GM23338 (cell line): ENCODE data around the gene PRKAG1. TPM values are rescaled to one million over a fixed set of nuclear protein-coding genes. Genes with fewer than 3 reads are reported as not detected.

Source experiments
- ATAC-seq: fragments of 200-7000 bp; cut with Tn5 transposase; 3 replicates; pipeline ENCODE4 v1.9.1; 2020
- DNase-seq: peaks from one replicate; pipeline ENCODE4 v3.0.0-alpha.2; 2015; ENCODE audit warnings: low spot score
- H2AFZ ChIP-seq: fragments of 200-600 bp; sonication (generic); 2 replicates; pipeline ENCODE4 v1.8.0; 2016; ENCODE audit warnings: antibody characterized with exemption, mild to moderate bottlenecking, moderate library complexity
- H3F3A ChIP-seq: fragments of 200-600 bp; sonication (generic); replicated peaks from 2 replicates; pipeline ENCODE4 v1.8.0; 2017; ENCODE audit warnings: antibody characterized with exemption, mixed run types, low read depth
- H3K27ac ChIP-seq: fragments of 200-600 bp; sonication (generic); 2 replicates; pipeline ENCODE4 v1.6.1; 2016; ENCODE audit warnings: low read depth
- H3K27me3 ChIP-seq: fragments of 200-600 bp; sonication (generic); 2 replicates; pipeline ENCODE4 v1.8.0; 2016; ENCODE audit warnings: mild to moderate bottlenecking, mixed run types, moderate library complexity; ENCODE audit not compliant: insufficient read depth
- H3K36me3 ChIP-seq: fragments of 200-600 bp; sonication (generic); 2 replicates; pipeline ENCODE4 v1.8.0; 2016; ENCODE audit warnings: mild to moderate bottlenecking; ENCODE audit not compliant: insufficient read depth
- H3K4me1 ChIP-seq: fragments of 200-600 bp; sonication (generic); 2 replicates; pipeline ENCODE4 v1.8.0; 2016; ENCODE audit warnings: mild to moderate bottlenecking, moderate library complexity; ENCODE audit not compliant: insufficient read depth
- H3K4me2 ChIP-seq: fragments of 200-600 bp; sonication (generic); 2 replicates; pipeline ENCODE4 v1.7.1; 2017; ENCODE audit warnings: mixed run types
- H3K4me3 ChIP-seq: fragments of 200-600 bp; sonication (generic); 2 replicates; pipeline ENCODE4 v1.6.1; 2016; ENCODE audit warnings: mixed run types
- H3K79me2 ChIP-seq: fragments of 200-600 bp; sonication (generic); replicated peaks from 2 replicates; pipeline ENCODE4 v1.8.0; 2017; ENCODE audit warnings: mild to moderate bottlenecking; ENCODE audit not compliant: insufficient read depth
- H3K9me2 ChIP-seq: fragments of 200-600 bp; sonication (generic); 2 replicates; pipeline ENCODE4 v1.8.0; 2017; ENCODE audit not compliant: insufficient read depth
- H4K20me1 ChIP-seq: fragments of 200-600 bp; sonication (generic); replicated peaks from 2 replicates; pipeline ENCODE4 v1.8.0; 2017; ENCODE audit warnings: mild to moderate bottlenecking; ENCODE audit not compliant: insufficient read depth
- H3K27ac Mint-ChIP-seq: 2 replicates; pipeline ENCODE4 v1.8.0; 2020; ENCODE audit warnings: inconsistent platforms, mild to moderate bottlenecking, moderate library complexity, mixed read lengths
- H3K27me3 Mint-ChIP-seq: 3 replicates; pipeline ENCODE4 v1.8.0; 2022; ENCODE audit warnings: low read depth, mild to moderate bottlenecking, moderate library complexity, mixed read lengths, inconsistent platforms; ENCODE audit not compliant: insufficient read depth, poor library complexity
- H3K36me3 Mint-ChIP-seq: 3 replicates; pipeline ENCODE4 v1.8.0; 2021; ENCODE audit warnings: low read depth, mild to moderate bottlenecking, inconsistent platforms, moderate library complexity, mixed read lengths
- H3K4me1 Mint-ChIP-seq: 3 replicates; pipeline ENCODE4 v1.8.0; 2020; ENCODE audit warnings: mild to moderate bottlenecking, inconsistent platforms, mixed read lengths
- H3K4me3 Mint-ChIP-seq: 3 replicates; pipeline ENCODE4 v1.8.0; 2021; ENCODE audit warnings: moderate library complexity, mild to moderate bottlenecking, inconsistent platforms, mixed read lengths
- H3K9me3 Mint-ChIP-seq: 3 replicates; pipeline ENCODE4 v1.8.0; 2020; ENCODE audit warnings: moderate library complexity, mild to moderate bottlenecking, inconsistent platforms, mixed read lengths
- CTCF ChIP-seq, 2 experiments: fragments of 200-600 bp in 1 of 2; sonication (generic) in 1 of 2; conservative IDR thresholded peaks; 2 replicates each; pipeline versions ENCODE4 v1.5.1 to v1.6.1; 2016 to 2017; ENCODE audit warnings: antibody characterized with exemption in 2 of 2, low read depth in 2 of 2, mild to moderate bottlenecking in 2 of 2, moderate library complexity in 1 of 2
- EZH2 ChIP-seq: fragments of 200-600 bp; sonication (generic); IDR thresholded peaks from one replicate; pipeline ENCODE4 v1.8.0; 2017; ENCODE audit warnings: antibody characterized with exemption, mild to moderate bottlenecking, low read depth; ENCODE audit not compliant: unreplicated experiment
- EZH2phosphoT487 ChIP-seq: fragments of 200-600 bp; sonication (generic); IDR thresholded peaks from one replicate; pipeline ENCODE4 v1.8.1; 2018; ENCODE audit warnings: antibody characterized with exemption; ENCODE audit not compliant: unreplicated experiment
- POLR2AphosphoS5 ChIP-seq: IDR thresholded peaks from 2 replicates; pipeline ENCODE4 v1.6.1; 2016; ENCODE audit warnings: antibody characterized with exemption, low read depth
- polyA plus RNA-seq: library from polyadenylated mRNA; unstranded; fragments of >200 nt; fragmentation: Nextera tagmentation; extraction: Ambion mirVana; gene quantifications from 2 replicates; pipeline ENCODE4 v1.2.1, GENCODE V29; 2016
- total RNA-seq: library from RNA; depleted of rRNA; stranded (reverse); fragments of >200 nt; shearing (Covaris generic); gene quantifications from 2 replicates; pipeline ENCODE4 v1.2.3, GENCODE V29; 2014

The PRKAG1 gene
- total and polyA plus RNA-seq, 2 experiments from 2014 or later = 19.9 to 35.4 TPM

DNA sequence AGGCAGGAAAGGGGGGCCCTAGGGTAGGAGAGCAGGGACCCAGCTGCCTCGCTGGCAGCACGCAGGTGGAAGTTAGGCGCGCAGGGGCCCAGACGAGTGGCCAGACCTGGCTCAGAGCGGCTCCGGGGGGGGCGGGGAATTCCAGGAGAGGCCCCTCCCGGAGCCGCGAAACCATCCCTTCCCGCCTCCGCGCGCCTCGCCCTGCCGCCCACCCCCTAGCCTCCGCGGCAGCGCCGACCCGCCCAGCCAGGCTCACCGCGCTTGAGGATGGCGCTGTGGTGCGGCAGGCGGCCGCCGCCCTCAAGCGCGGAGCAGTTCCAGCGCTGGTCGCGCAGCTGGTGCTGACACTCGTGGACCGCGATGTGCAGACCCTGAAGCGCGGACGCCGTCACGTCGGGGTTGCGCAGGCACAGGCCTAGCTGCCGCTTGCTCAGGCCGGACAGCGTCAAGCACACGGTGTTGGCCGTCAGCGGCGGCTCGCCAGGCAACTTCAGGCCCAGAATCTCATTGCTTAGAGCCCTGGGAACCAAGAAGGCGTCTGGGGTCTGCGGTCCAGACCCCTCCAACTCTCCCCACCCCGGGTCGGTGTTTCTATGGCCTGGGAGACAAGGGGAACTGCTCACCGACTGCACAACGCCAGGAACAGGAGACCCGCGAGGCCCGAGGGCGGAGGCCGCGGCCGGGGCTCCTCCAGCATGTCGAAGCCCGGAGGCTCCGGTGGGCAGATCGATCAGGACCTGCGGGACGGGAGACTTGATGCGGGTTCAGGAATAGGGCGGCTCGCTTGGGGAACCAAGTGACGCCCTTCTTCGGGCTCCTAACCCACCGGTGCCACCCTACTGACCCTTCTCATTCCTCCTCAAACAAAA is 48.5 kb downstream of the PRKAG1 start:
- Mint-ChIP-seq H3K4me3 (peak overlapping the region; percentile 60), H3K9me3 (no peaks in the 10 kb centered on the region; the same call in 2 of the 3 replicates), H3K27me3 (peaks cover 88% of the 10 kb centered on the region), H3K36me3 (no peaks in the 10 kb centered on the region; the same call in 1 of the 3 replicates), H3K4me1 (peaks cover 59% of the 10 kb centered on the region), H3K27ac (no peak overlapping the region)
- peaks cover 21% of the 10 kb centered on the region; the same call in 1 of the 2 replicates for H3F3A ChIP-seq
- ATAC-seq (peak; percentile 11), DNase-seq (peak; percentile 51)
- peaks cover 12% of the 10 kb centered on the region; the same call in 1 of the 2 replicates for H4K20me1 ChIP-seq
- no peaks in the 10 kb centered on the region for H3K9me2 ChIP-seq
- peaks cover 96% of the 10 kb centered on the region for H3K27me3 ChIP-seq
- peak overlapping the region; percentile 55 for H3K4me3 ChIP-seq
- H3K79me2 ChIP-seq = no peaks in the 10 kb centered on the region
- H2AFZ ChIP-seq = peak overlapping the region; percentile 32; the same call in 1 of the 2 replicates
- no peak overlapping the region for H3K27ac ChIP-seq
- H3K4me1 ChIP-seq = peaks cover 55% of the 10 kb centered on the region
- H3K4me2 ChIP-seq = peak overlapping the region; percentile 88
- H3K36me3 ChIP-seq = no peaks in the 10 kb centered on the region
- TF ChIP-seq CTCF (conservative IDR thresholded peaks at IDR 0.05; ENCODE audit: low read depth in 2 of 2) (peak in 1 of 2 experiments; percentile 25; a peak in 2 of 4 replicates), POLR2AphosphoS5 (no peak), EZH2 (peak; percentile 95), EZH2phosphoT487 (peak; percentile 99)

GRCh38 chr12:48969160-48969771 is 49.3 kb downstream of the PRKAG1 start:
- DNase-seq = peak; percentile 63
- Histone ChIP-seq H3K4me3 (peak overlapping the region; percentile 55), H2AFZ (no peak overlapping the region), H3K9me2 (no peaks in the 10 kb centered on the region), H3K27me3 (peaks cover 88% of the 10 kb centered on the region), H3K36me3 (no peaks in the 10 kb centered on the region), H4K20me1 (peaks cover 12% of the 10 kb centered on the region; the same call in 1 of the 2 replicates), H3K79me2 (no peaks in the 10 kb centered on the region), H3F3A (peaks cover 24% of the 10 kb centered on the region), H3K4me1 (peaks cover 59% of the 10 kb centered on the region), H3K4me2 (peak overlapping the region; percentile 88), H3K27ac (no peak overlapping the region)
- no peaks in the 10 kb centered on the region; the same call in 2 of the 3 replicates for H3K9me3 Mint-ChIP-seq
- H3K4me3 Mint-ChIP-seq = peak overlapping the region; percentile 1
- ATAC-seq = peak; percentile 12
- H3K4me1 Mint-ChIP-seq = peaks cover 67% of the 10 kb centered on the region
- TF ChIP-seq EZH2 (peak; percentile 55), POLR2AphosphoS5 (no peak)
- peaks cover 80% of the 10 kb centered on the region for H3K27me3 Mint-ChIP-seq
- H3K36me3 Mint-ChIP-seq = no peaks in the 10 kb centered on the region; the same call in 1 of the 3 replicates
- H3K27ac Mint-ChIP-seq = no peak overlapping the region

DNA sequence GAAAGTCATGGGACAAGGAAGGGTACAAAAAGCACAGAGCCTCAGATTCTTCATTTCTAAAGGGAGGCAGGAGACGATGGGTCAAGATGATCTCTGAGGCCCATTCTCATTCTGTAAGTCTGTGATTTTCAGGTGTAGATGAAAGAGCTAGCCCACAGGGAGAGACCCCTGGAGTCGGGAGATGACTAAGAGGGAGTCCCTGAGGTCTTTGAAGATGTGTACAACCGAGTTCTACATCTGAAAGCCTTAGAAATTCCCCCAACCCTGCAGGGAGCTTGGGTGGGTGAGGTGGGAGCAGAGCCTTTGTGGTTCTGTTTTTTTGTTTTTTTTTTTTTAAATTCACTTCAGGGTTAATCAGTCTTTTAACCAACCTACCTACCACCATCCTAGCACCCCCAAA is 50.1 kb downstream of the PRKAG1 start:
- peaks cover 72% of the 10 kb centered on the region for H3K27me3 Mint-ChIP-seq
- H3K27ac Mint-ChIP-seq = no peak overlapping the region
- H3K4me3 Mint-ChIP-seq = peak overlapping the region; percentile 11; the same call in 1 of the 3 replicates
- Histone ChIP-seq H3K9me2 (no peaks in the 10 kb centered on the region), H2AFZ (no peak overlapping the region), H4K20me1 (peaks cover 12% of the 10 kb centered on the region; the same call in 1 of the 2 replicates), H3K79me2 (no peaks in the 10 kb centered on the region), H3K4me2 (peak overlapping the region; percentile 88), H3K27me3 (peaks cover 80% of the 10 kb centered on the region), H3K4me1 (peaks cover 58% of the 10 kb centered on the region), H3K27ac (no peak overlapping the region), H3F3A (peaks cover 25% of the 10 kb centered on the region), H3K4me3 (peak overlapping the region; percentile 55; the same call in 1 of the 2 replicates), H3K36me3 (no peaks in the 10 kb centered on the region)
- ATAC-seq (no peak), DNase-seq (no peak)
- TF ChIP-seq EZH2 (peak; percentile 37), EZH2phosphoT487 (no peak)
- H3K36me3 Mint-ChIP-seq = no peaks in the 10 kb centered on the region; the same call in 1 of the 3 replicates
- H3K4me1 Mint-ChIP-seq = peaks cover 67% of the 10 kb centered on the region
- no peaks in the 10 kb centered on the region for H3K9me3 Mint-ChIP-seq
